Ishikawa (cell line): ENCODE data around the gene RPS6KA2.

Experiments used
- CEBPB ChIP-seq: IDR thresholded peaks from 2 replicates; pipeline ENCODE4 v1.6.1; 2012
- CREB1 ChIP-seq: IDR thresholded peaks from 2 replicates; pipeline ENCODE4 v1.6.1; 2012; ENCODE audit warnings: low read depth
- EP300 ChIP-seq: IDR thresholded peaks from 2 replicates; pipeline ENCODE4 v1.6.1; 2012; ENCODE audit warnings: borderline replicate concordance
- FOXM1 ChIP-seq: IDR thresholded peaks from 2 replicates; pipeline ENCODE4 v1.6.1; 2012; ENCODE audit warnings: low read depth, borderline replicate concordance
- NFIC ChIP-seq: IDR thresholded peaks from 2 replicates; pipeline ENCODE4 v1.6.1; 2012
- RAD21 ChIP-seq: IDR thresholded peaks from 2 replicates; pipeline ENCODE4 v1.6.1; 2012; ENCODE audit warnings: low read depth
- REST ChIP-seq: IDR thresholded peaks from 2 replicates; pipeline ENCODE4 v1.6.1; 2012; ENCODE audit warnings: low read depth, mild to moderate bottlenecking
- TAF1 ChIP-seq: IDR thresholded peaks from 2 replicates; pipeline ENCODE4 v1.6.1; 2012; ENCODE audit warnings: low read depth, mild to moderate bottlenecking
- TCF12 ChIP-seq: IDR thresholded peaks from 2 replicates; pipeline ENCODE4 v1.6.1; 2012; ENCODE audit warnings: low read depth
- TEAD4 ChIP-seq: IDR thresholded peaks from 2 replicates; pipeline ENCODE4 v1.6.1; 2012
- USF1 ChIP-seq: IDR thresholded peaks from 2 replicates; pipeline ENCODE4 v1.6.1; 2012
- YY1 ChIP-seq: IDR thresholded peaks from 2 replicates; pipeline ENCODE4 v1.6.1; 2012; ENCODE audit warnings: low read depth
- ZBTB7A ChIP-seq: IDR thresholded peaks from 2 replicates; pipeline ENCODE4 v1.6.1; 2012; ENCODE audit warnings: low read depth
- TF ChIP-seq, protein P1 (sequence below): IDR thresholded peaks from 2 replicates; pipeline ENCODE4 v1.6.1; 2012

- TF ChIP-seq EP300, result no peak
- no peak for TF ChIP-seq CEBPB
- TF ChIP-seq CREB1, result no peak
- no peak for TF ChIP-seq TAF1
- no peak for TF ChIP-seq YY1
- TF ChIP-seq RAD21, result no peak
- no peak for TF ChIP-seq FOXM1
- no peak for TF ChIP-seq NFIC
- TF ChIP-seq, protein P1, sequence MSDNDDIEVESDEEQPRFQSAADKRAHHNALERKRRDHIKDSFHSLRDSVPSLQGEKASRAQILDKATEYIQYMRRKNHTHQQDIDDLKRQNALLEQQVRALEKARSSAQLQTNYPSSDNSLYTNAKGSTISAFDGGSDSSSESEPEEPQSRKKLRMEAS, result no peak
- TF ChIP-seq TCF12, result no peak
- no peak for TF ChIP-seq USF1
- TF ChIP-seq TEAD4, result no peak
- TF ChIP-seq REST, result no peak
- TF ChIP-seq ZBTB7A, result no peak
Observed at GRCh38 chr6:166667796-166668610, 41.0 kb upstream of the RPS6KA2 start.
